OCI-LY1 (cell line): Measurements from ENCODE around the gene METTL27.
"Not testable (repeated sequence)": the region's sequence is repeated elsewhere in the genome, so short reads cannot be mapped to it uniquely, and the experiment has no call there.

Source experiments
- H2AFZ ChIP-seq: fragments of 200-600 bp; sonication (generic), shearing (Covaris generic); 2 replicates; pipeline ENCODE4 v1.6.0; 2014; ENCODE audit warnings: antibody characterized with exemption, mild to moderate bottlenecking, low read length
- H3F3A ChIP-seq: fragments of 200-600 bp; sonication (generic), shearing (Covaris generic); 2 replicates; pipeline ENCODE4 v1.6.0; 2014; ENCODE audit warnings: mild to moderate bottlenecking, antibody characterized with exemption, low read length, moderate library complexity; ENCODE audit not compliant: insufficient read depth
- H3K27ac ChIP-seq: fragments of 200-600 bp; sonication (generic); 2 replicates; pipeline ENCODE4 v1.5.1; 2014; ENCODE audit warnings: low read length, mixed run types, mild to moderate bottlenecking, low read depth; ENCODE audit not compliant: poor library complexity, severe bottlenecking
- H3K27me3 ChIP-seq: fragments of 200-600 bp; sonication (generic); 2 replicates; pipeline ENCODE4 v1.6.0; 2014; ENCODE audit warnings: antibody characterized with exemption, mild to moderate bottlenecking, low read length, moderate library complexity; ENCODE audit not compliant: insufficient read depth
- H3K36me3 ChIP-seq: fragments of 200-600 bp; sonication (generic); 2 replicates; pipeline ENCODE4 v1.6.1; 2014; ENCODE audit warnings: mild to moderate bottlenecking, antibody characterized with exemption, low read length, moderate library complexity, mixed read lengths; ENCODE audit not compliant: insufficient read depth
- H3K4me1 ChIP-seq: fragments of 200-600 bp; sonication (generic); 2 replicates; pipeline ENCODE4 v1.5.1; 2014; ENCODE audit warnings: mild to moderate bottlenecking, low read length, moderate library complexity; ENCODE audit not compliant: insufficient read depth, severe bottlenecking
- H3K4me2 ChIP-seq: fragments of 200-600 bp; sonication (generic), shearing (Covaris generic); 2 replicates; pipeline ENCODE4 v1.6.1; 2014; ENCODE audit warnings: low read length
- H3K4me3 ChIP-seq: fragments of 200-600 bp; sonication (generic); 2 replicates; pipeline ENCODE4 v1.5.1; 2014; ENCODE audit warnings: low read length, low read depth, mild to moderate bottlenecking, mixed read lengths; ENCODE audit not compliant: poor library complexity, severe bottlenecking
- H3K79me2 ChIP-seq: fragments of 200-600 bp; shearing (Covaris generic); 2 replicates; pipeline ENCODE4 v1.6.1; 2016; ENCODE audit warnings: mixed run types, low read length, mixed read lengths; ENCODE audit not compliant: insufficient read depth
- H3K9ac ChIP-seq: fragments of 200-600 bp; sonication (generic), shearing (Covaris generic); 2 replicates; pipeline ENCODE4 v1.6.1; 2014; ENCODE audit warnings: mild to moderate bottlenecking, low read length, mixed read lengths
- H3K9me2 ChIP-seq: fragments of 200-600 bp; sonication (generic), shearing (Covaris generic); 2 replicates; pipeline ENCODE4 v1.6.1; 2014; ENCODE audit warnings: low read depth, mild to moderate bottlenecking, low read length, mixed read lengths
- H3K9me3 ChIP-seq: fragments of 200-600 bp; shearing (Covaris generic); 2 replicates; pipeline ENCODE4 v1.6.1; 2014; ENCODE audit warnings: low read length, mixed read lengths
- H4K20me1 ChIP-seq: fragments of 200-600 bp; sonication (generic), shearing (Covaris generic); 2 replicates; pipeline ENCODE4 v1.6.0; 2016; ENCODE audit warnings: mild to moderate bottlenecking, low read length; ENCODE audit not compliant: insufficient read depth
- EZH2 ChIP-seq: fragments of 200-600 bp; sonication (generic), shearing (Covaris generic); IDR thresholded peaks from 2 replicates; pipeline ENCODE4 v1.8.0; 2017; ENCODE audit warnings: borderline replicate concordance, mixed run types, mild to moderate bottlenecking, antibody characterized with exemption, low read length, moderate library complexity, mixed read lengths
- TF ChIP-seq, protein P1 (sequence below): fragments of 200-600 bp; sonication (generic), shearing (Covaris generic); IDR thresholded peaks from 2 replicates; pipeline ENCODE4 v1.5.1; 2017; ENCODE audit warnings: mild to moderate bottlenecking, antibody characterized with exemption, low read length, moderate library complexity, mixed read lengths

METTL27 gene

GRCh38 chr7:73795188-73795587 is 47.1 kb downstream of the METTL27 start:
- H3K9me3 ChIP-seq, H3K9ac ChIP-seq, H3K4me1 ChIP-seq, H2AFZ ChIP-seq, H3K9me2 ChIP-seq, H4K20me1 ChIP-seq, H3K4me2 ChIP-seq, H3K27ac ChIP-seq, H3K27me3 ChIP-seq, H3K79me2 ChIP-seq, H3K4me3 ChIP-seq, H3K36me3 ChIP-seq, H3F3A ChIP-seq: not testable (repeated sequence)

- H3K4me3 ChIP-seq, H3K9me3 ChIP-seq, H3K4me2 ChIP-seq, H3K27ac ChIP-seq, H3K9ac ChIP-seq, H3K4me1 ChIP-seq, H3F3A ChIP-seq, H3K36me3 ChIP-seq, H3K9me2 ChIP-seq, H4K20me1 ChIP-seq, H3K79me2 ChIP-seq, H2AFZ ChIP-seq, H3K27me3 ChIP-seq: not testable (repeated sequence)
These were observed 51.1 kb downstream of the METTL27 start for GRCh38 chr7:73791170-73791690.

- no peaks in the 10 kb centered on the region for H3K9me2 ChIP-seq
- no peaks in the 10 kb centered on the region for H3K4me1 ChIP-seq
- H3K4me3 ChIP-seq = no peak overlapping the region
- no peaks in the 10 kb centered on the region for H4K20me1 ChIP-seq
- no peaks in the 10 kb centered on the region for H3F3A ChIP-seq
- peaks cover 7% of the 10 kb centered on the region for H3K9me3 ChIP-seq
- H2AFZ ChIP-seq = no peak overlapping the region
- H3K27ac ChIP-seq = no peak overlapping the region
- no peaks in the 10 kb centered on the region for H3K36me3 ChIP-seq
- H3K9ac ChIP-seq = no peak overlapping the region
- TF ChIP-seq, protein P1, sequence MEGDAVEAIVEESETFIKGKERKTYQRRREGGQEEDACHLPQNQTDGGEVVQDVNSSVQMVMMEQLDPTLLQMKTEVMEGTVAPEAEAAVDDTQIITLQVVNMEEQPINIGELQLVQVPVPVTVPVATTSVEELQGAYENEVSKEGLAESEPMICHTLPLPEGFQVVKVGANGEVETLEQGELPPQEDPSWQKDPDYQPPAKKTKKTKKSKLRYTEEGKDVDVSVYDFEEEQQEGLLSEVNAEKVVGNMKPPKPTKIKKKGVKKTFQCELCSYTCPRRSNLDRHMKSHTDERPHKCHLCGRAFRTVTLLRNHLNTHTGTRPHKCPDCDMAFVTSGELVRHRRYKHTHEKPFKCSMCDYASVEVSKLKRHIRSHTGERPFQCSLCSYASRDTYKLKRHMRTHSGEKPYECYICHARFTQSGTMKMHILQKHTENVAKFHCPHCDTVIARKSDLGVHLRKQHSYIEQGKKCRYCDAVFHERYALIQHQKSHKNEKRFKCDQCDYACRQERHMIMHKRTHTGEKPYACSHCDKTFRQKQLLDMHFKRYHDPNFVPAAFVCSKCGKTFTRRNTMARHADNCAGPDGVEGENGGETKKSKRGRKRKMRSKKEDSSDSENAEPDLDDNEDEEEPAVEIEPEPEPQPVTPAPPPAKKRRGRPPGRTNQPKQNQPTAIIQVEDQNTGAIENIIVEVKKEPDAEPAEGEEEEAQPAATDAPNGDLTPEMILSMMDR = no peak
- TF ChIP-seq EZH2 = no peak
- no peaks in the 10 kb centered on the region; the same call in 1 of the 2 replicates for H3K27me3 ChIP-seq
- no peaks in the 10 kb centered on the region for H3K79me2 ChIP-seq
- H3K4me2 ChIP-seq = no peak overlapping the region
These were observed 53.3 kb downstream of the METTL27 start for GRCh38 chr7:73789051-73789450.

DNA sequence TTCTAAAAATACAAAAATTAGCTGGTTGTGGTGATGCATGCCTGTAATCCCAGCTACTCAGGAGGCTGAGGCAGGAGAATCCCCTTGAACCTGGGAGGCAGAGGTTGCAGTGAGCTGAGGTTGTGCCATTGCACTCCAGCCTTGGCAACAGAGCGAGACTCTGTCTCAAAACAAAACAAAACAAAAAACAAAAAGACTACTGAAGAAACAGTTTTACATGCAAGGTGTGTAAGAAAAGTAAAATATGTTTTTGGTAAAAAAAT is 54.6 kb downstream of the METTL27 start:
- H2AFZ ChIP-seq, H3K9ac ChIP-seq, H3K4me3 ChIP-seq, H3F3A ChIP-seq, H3K9me2 ChIP-seq, H3K27me3 ChIP-seq, H3K4me1 ChIP-seq, H3K36me3 ChIP-seq, H3K27ac ChIP-seq, H3K79me2 ChIP-seq, H4K20me1 ChIP-seq, H3K9me3 ChIP-seq, H3K4me2 ChIP-seq: not testable (repeated sequence)

GRCh38 chr7:73786588-73786987 is 55.7 kb downstream of the METTL27 start:
- Histone ChIP-seq H3F3A (no peaks in the 10 kb centered on the region), H3K4me3 (no peak overlapping the region), H3K27ac (no peak overlapping the region), H2AFZ (no peak overlapping the region), H3K79me2 (no peaks in the 10 kb centered on the region), H3K27me3 (no peaks in the 10 kb centered on the region; the same call in 1 of the 2 replicates), H3K36me3 (no peaks in the 10 kb centered on the region), H3K4me2 (no peak overlapping the region), H3K4me1 (no peaks in the 10 kb centered on the region), H3K9me3 (peaks cover 7% of the 10 kb centered on the region), H3K9ac (no peak overlapping the region), H3K9me2 (no peaks in the 10 kb centered on the region), H4K20me1 (no peaks in the 10 kb centered on the region)
- TF ChIP-seq EZH2 = no peak
- TF ChIP-seq, protein P1 = no peak
